GM18505 (cell line): ENCODE measurements around the gene STMP1.
"Not testable (repeated sequence)": the region's sequence is repeated elsewhere in the genome, so short reads cannot be mapped to it uniquely, and the experiment has no call there.

ENCODE experiments used
- ATAC-seq: cut with Tn5 transposase; IDR thresholded peaks from one replicate; pipeline ENCODE4 v1.9.1; 2021; ENCODE audit not compliant: unreplicated experiment
- POLR2A ChIP-seq: IDR thresholded peaks from 4 replicates; pipeline ENCODE4 v1.6.1; 2011; ENCODE audit warnings: borderline replicate concordance; ENCODE audit not compliant: insufficient read depth, insufficient read length; ENCODE audit errors: extremely low read depth

STMP1 gene

GRCh38 chr7:135678612-135679575 is 16.6 kb downstream of the STMP1 start:
- no peak for ATAC-seq
- no peak for TF ChIP-seq POLR2A

GRCh38 chr7:135681762-135682161 is 19.4 kb downstream of the STMP1 start:
- no peak for TF ChIP-seq POLR2A
- ATAC-seq: no peak

GRCh38 chr7:135682191-135682590 is 19.9 kb downstream of the STMP1 start:
- no peak for TF ChIP-seq POLR2A

GRCh38 chr7:135683609-135684008 is 21.3 kb downstream of the STMP1 start:
- ATAC-seq: no peak
- no peak for TF ChIP-seq POLR2A

More at GRCh38 chr7:135682191-135682590, 19.9 kb downstream of the STMP1 start:
- no peak for ATAC-seq

GRCh38 chr7:135684136-135684535 is 21.8 kb downstream of the STMP1 start:
- ATAC-seq: no peak

GRCh38 chr7:135684699-135685098 is 22.4 kb downstream of the STMP1 start:
- no peak for ATAC-seq
- TF ChIP-seq POLR2A: no peak

More at GRCh38 chr7:135684136-135684535, 21.8 kb downstream of the STMP1 start:
- TF ChIP-seq POLR2A: no peak

GRCh38 chr7:135685306-135686084 is 23.2 kb downstream of the STMP1 start:
- ATAC-seq: no peak
- no peak for TF ChIP-seq POLR2A

- no peak for ATAC-seq
- TF ChIP-seq POLR2A: no peak
Observed at GRCh38 chr7:135687466-135687865, 25.2 kb downstream of the STMP1 start.

GRCh38 chr7:135690566-135690965 is 28.3 kb downstream of the STMP1 start:
- no peak for TF ChIP-seq POLR2A
- ATAC-seq: no peak

- no peak for ATAC-seq
- TF ChIP-seq POLR2A: no peak
Observed at GRCh38 chr7:135692055-135692454, 29.7 kb downstream of the STMP1 start.

- ATAC-seq: not testable (repeated sequence)
Observed at GRCh38 chr7:135692606-135693005, 30.3 kb downstream of the STMP1 start.

- ATAC-seq: no peak
- TF ChIP-seq POLR2A: no peak
Observed at GRCh38 chr7:135693558-135693957, 31.2 kb downstream of the STMP1 start.

GRCh38 chr7:135697276-135698049 is 35.1 kb downstream of the STMP1 start:
- no peak for TF ChIP-seq POLR2A
- ATAC-seq: no peak

- no peak for ATAC-seq
- TF ChIP-seq POLR2A: no peak
Observed at GRCh38 chr7:135704074-135704473, 41.8 kb downstream of the STMP1 start.

GRCh38 chr7:135704698-135705097 is 42.4 kb downstream of the STMP1 start:
- no peak for ATAC-seq
- no peak for TF ChIP-seq POLR2A
